PFSK-1 (cell line): ENCODE results near the gene DST.

Source experiments
- FOXP2 ChIP-seq: optimal IDR thresholded peaks from 2 replicates; pipeline ENCODE3; 2011; ENCODE audit warnings: borderline replicate concordance, control low read depth, inconsistent platforms; ENCODE audit not compliant: insufficient read depth; ENCODE audit errors: extremely low read length, extremely low read depth
- POLR2AphosphoS5 ChIP-seq: IDR thresholded peaks from 2 replicates; pipeline ENCODE4 v1.6.1; 2012; ENCODE audit warnings: low read depth, mild to moderate bottlenecking, control low read depth, low read length, moderate library complexity
- REST ChIP-seq, 2 experiments: IDR thresholded peaks; 2 replicates each; pipeline versions ENCODE4 v1.6.1 to v1.8.0; 2011 to 2012; ENCODE audit warnings: low read depth in 2 of 2, low read length in 2 of 2, control low read depth in 1 of 2, inconsistent platforms in 1 of 2, mild to moderate bottlenecking in 1 of 2, moderate library complexity in 1 of 2; ENCODE audit not compliant: insufficient read depth in 1 of 2
- SIN3A ChIP-seq: IDR thresholded peaks from 2 replicates; pipeline ENCODE4 v1.6.1; 2012; ENCODE audit warnings: mild to moderate bottlenecking, low read length, moderate library complexity, borderline replicate concordance; ENCODE audit not compliant: insufficient read depth
- TAF1 ChIP-seq: IDR thresholded peaks from 2 replicates; pipeline ENCODE4 v1.6.1; 2012; ENCODE audit warnings: low read length, control low read depth, borderline replicate concordance; ENCODE audit not compliant: insufficient read depth

The DST gene

GRCh38 chr6:56595490-56596122, 47.1 kb downstream of the DST start:
- TF ChIP-seq FOXP2 (no peak), REST (IDR thresholded peaks at IDR 0.05; ENCODE audit: insufficient read depth in 1 of 2, low read depth in 2 of 2, low read length in 2 of 2) (no peak), SIN3A (no peak), POLR2AphosphoS5 (no peak), TAF1 (no peak)

- no peak for TF ChIP-seq SIN3A
- no peak for TF ChIP-seq POLR2AphosphoS5
- TF ChIP-seq FOXP2, result no peak
- TF ChIP-seq REST (IDR thresholded peaks at IDR 0.05; ENCODE audit: insufficient read depth in 1 of 2, low read depth in 2 of 2, low read length in 2 of 2), result no peak
- no peak for TF ChIP-seq TAF1
Observed at GRCh38 chr6:56594699-56595098, 48.0 kb downstream of the DST start.

GRCh38 chr6:56593801-56594318, 48.8 kb downstream of the DST start:
- no peak for TF ChIP-seq REST (IDR thresholded peaks at IDR 0.05; ENCODE audit: insufficient read depth in 1 of 2, low read depth in 2 of 2, low read length in 2 of 2)
- no peak for TF ChIP-seq FOXP2
- TF ChIP-seq SIN3A, result no peak
- no peak for TF ChIP-seq POLR2AphosphoS5
- TF ChIP-seq TAF1, result no peak

GRCh38 chr6:56582236-56582635, 60.5 kb downstream of the DST start:
- TF ChIP-seq TAF1 (no peak), REST (IDR thresholded peaks at IDR 0.05; ENCODE audit: insufficient read depth in 1 of 2, low read depth in 2 of 2, low read length in 2 of 2) (no peak), FOXP2 (no peak), SIN3A (no peak), POLR2AphosphoS5 (no peak)
